GM18519 (cell line): ENCODE measurements around the gene MITF.

Experiments
- ATAC-seq: cut with Tn5 transposase; IDR thresholded peaks from one replicate; pipeline ENCODE4 v1.9.1; 2021; ENCODE audit warnings: mild to moderate bottlenecking, moderate library complexity; ENCODE audit not compliant: unreplicated experiment, low FRiP score

Gene MITF

GRCh38 chr3:69941439-69942176 is 202.3 kb downstream of the MITF start:
- no peak for ATAC-seq

- ATAC-seq, result no peak
Measured at GRCh38 chr3:69944931-69945493, 205.7 kb downstream of the MITF start.

- no peak for ATAC-seq
Measured at GRCh38 chr3:69948246-69948862, 209.1 kb downstream of the MITF start.

- no peak for ATAC-seq
Measured at GRCh38 chr3:69951616-69952015, 212.4 kb downstream of the MITF start.

- ATAC-seq, result no peak
Measured at GRCh38 chr3:69959581-69959980, 220.3 kb downstream of the MITF start.

GRCh38 chr3:69961706-69962439 is 222.6 kb downstream of the MITF start:
- no peak for ATAC-seq

GRCh38 chr3:69963643-69964042 is 224.4 kb downstream of the MITF start:
- no peak for ATAC-seq

- no peak for ATAC-seq
Measured at GRCh38 chr3:69967156-69967555, 227.9 kb downstream of the MITF start.

- ATAC-seq, result no peak
Measured at GRCh38 chr3:69970827-69971226, 231.6 kb downstream of the MITF start.

GRCh38 chr3:69972672-69973071 is 233.4 kb downstream of the MITF start:
- no peak for ATAC-seq

- no peak for ATAC-seq
Measured at GRCh38 chr3:69976021-69976420, 236.8 kb downstream of the MITF start.

- no peak for ATAC-seq
Measured at GRCh38 chr3:69983546-69984265, 244.4 kb downstream of the MITF start.

GRCh38 chr3:69985266-69985665 is 246.0 kb downstream of the MITF start:
- no peak for ATAC-seq

GRCh38 chr3:69986419-69986818 is 247.2 kb downstream of the MITF start:
- peak; percentile 74 for ATAC-seq

- no peak for ATAC-seq
Measured at GRCh38 chr3:69987833-69988232, 248.6 kb downstream of the MITF start.

- ATAC-seq, result no peak
Measured at GRCh38 chr3:69993757-69994156, 254.5 kb downstream of the MITF start.

GRCh38 chr3:69994919-69995318 is 255.7 kb downstream of the MITF start:
- no peak for ATAC-seq

- ATAC-seq, result no peak
Measured at GRCh38 chr3:69997631-69998307, 258.5 kb downstream of the MITF start.

GRCh38 chr3:69998759-69999139 is 259.5 kb downstream of the MITF start:
- ATAC-seq, result no peak
